Cerebellar cortex (tissue), 1 donor: ENCODE measurements around the gene PBX1.

Experiments used
- DNase-seq: peaks from one replicate; pipeline ENCODE4 v3.0.0-alpha.2; 2015; ENCODE audit warnings: low spot score

PBX1 gene

DNA sequence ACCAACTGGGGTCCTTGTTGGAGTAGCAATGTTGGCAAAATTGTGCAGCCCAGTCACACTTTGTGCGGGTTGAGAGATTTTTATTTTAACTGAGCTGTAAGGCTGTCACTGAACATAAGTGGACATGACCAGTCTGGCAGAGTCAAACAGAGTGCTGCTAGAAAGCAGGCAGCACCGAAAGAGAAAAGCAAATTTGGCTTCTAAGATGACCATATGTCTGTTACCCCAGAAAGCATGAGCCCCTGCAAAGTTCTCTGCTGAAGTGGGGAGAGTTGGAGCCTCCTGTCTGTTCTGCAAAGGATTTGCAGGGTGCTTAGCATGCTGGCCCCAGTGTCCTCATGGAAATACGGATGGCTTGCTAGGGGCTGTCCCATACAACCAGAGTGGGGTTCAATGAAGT lies 220.4 kb downstream of the PBX1 start:
- peak; percentile 34 for DNase-seq

DNA sequence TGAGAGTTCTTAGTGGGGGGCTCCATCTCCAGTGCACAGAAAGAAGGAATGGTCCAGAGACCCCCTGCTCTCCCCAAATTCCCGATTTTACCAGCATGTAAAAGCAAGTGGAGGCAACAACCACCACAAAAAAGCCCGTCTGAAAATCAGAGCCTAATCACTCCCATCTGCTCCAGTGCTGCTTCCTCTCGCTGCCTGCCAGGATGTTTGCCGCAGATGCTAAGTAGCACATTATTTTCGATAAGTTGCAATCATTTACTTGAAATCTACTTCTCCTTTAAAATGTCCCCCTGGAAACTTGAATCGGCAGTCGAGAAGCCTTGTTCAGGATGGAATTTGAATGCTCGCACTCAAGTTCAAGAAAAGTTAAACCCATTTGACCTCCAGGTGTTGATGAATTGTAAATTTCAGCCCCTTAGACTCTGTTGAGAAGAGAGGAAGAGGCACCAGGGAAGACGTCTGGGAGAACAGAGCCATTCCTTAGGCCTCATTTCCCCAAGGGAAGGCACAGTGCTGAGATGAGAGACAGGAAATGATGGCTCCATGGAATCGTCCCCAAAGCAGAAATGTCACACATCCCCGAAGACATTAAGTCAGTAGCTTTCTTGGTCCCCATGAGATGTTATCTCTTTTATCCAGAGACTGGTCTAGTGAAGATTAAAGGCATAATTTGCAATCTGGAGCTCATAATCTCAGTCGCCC lies 221.3 kb downstream of the PBX1 start:
- no peak for DNase-seq

DNA sequence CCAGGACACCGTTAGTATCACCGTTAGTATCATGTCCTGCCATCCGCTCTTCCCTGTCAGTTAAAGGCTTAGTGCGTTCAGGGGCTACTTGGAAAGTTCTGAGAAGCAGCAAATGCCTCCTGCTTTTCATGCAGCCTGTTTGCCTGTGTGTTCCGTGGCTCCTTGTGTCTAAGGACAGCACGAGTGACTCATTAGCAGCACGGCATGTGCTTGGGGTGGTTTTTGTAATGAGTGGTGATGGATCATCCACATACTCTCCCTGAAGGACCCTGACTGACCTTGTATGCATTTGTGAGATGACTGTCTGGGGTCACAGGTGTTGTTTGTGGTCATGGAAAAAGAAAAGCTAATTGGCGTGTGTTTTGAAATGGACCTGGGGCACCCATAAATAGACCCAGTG lies 221.9 kb downstream of the PBX1 start:
- DNase-seq, result no peak

DNA sequence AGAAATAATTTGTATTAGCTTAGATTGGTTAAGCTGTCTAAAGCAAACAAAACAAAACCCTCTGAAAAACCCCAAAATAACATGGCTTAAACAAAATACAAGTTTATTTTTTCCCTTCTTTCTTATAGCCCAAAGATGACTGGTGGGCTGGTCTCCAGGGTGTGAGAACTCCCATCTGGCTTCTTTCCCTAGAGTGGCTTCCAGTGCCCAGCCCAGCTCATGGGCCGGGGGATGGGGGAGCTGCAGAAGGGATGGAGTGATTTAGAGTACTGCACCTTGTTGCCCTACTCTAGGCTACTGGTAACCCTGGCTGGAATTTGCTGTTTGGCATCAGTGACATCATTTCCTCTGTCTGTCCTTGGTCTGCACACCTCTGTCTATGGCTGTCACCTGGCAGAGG lies 223.0 kb downstream of the PBX1 start:
- DNase-seq, result no peak

DNA sequence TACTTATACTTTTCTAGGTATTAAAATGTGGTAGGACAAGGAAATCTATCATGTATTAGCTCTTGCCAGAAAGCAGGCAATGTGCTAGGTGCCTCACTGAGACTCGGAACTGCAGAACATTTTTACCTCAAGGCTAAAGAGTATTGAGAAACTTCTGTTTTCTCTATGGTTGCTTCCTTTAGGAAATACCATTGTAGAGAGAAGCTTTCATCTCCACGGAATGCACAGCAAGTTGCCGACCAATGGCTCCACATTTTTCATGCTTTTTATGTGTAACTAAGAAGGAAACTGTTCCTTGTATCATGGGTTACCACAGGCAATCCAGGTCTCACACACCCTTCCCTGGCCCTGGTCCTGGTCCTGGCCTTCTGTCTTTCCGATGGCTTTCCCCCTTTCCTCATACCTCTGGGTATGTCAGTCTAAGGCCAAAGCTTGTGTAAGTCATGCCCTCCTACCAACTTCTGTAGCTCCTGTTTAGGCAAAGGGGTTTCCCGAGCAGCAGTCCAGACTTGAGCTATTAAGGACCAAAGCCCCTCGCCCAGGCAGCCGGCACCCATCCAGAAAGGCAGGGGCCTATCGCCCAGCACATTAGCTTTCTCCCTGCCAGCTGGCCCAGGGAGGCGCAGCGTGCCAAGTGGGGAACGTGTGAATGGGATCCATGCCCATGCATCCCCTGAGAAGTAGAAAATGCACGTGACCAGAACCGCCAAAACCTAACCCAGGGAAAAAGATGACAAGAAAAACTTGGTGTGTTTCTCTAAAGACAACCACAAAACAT lies 225.0 kb downstream of the PBX1 start:
- DNase-seq, result no peak

DNA sequence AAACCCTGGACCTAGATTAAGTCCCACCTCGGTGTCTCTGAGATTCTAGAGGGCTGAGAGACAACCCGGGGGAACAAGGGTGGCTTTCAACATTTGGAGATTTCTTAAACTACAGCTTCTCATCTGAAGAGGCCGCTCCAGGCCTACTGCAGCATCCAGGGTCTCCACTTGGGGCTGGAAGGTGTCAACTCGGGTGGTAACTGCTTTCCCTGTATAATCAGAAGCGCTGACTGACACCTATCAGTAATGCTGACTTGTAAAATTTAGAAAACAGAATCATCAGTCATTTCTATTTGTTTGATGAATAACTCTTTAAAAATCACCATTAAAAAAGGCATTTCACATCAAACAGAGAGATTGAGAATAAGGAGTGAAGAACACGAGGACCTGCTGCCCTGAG lies 226.0 kb downstream of the PBX1 start:
- DNase-seq, result no peak

DNA sequence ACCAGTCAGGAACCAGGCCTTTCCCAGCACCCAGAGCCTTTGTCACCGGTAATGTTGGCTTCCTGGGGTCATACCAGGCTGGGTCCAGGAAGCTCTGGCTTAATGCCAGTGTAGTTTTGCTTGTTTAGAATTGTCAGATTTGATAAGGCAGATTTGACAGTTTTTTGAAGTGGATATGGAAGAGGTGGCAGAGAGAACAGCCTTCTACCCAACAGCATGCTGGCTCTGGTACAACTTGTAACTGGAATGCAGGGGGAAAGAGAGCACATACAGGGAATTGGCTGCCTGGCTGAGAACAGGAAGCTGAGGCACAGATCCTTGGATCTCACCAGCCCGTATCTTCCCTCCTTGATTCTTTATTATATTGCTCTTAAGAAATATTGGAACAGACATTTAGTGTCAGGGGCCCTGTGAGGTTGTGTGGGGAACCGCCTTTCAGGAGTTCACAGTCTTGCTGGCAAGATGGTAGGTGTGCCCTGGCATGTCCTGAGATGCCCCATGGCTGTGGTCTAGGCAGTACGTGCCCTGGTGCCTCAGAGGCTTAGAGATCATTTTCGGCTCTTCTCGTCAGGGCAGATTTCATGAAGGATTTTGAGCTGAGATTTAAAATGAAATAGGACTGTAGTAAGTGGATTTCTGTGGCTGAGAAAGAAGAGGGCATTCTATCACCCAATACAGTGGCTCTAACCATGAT lies 227.0 kb downstream of the PBX1 start:
- DNase-seq, result peak; percentile 63

DNA sequence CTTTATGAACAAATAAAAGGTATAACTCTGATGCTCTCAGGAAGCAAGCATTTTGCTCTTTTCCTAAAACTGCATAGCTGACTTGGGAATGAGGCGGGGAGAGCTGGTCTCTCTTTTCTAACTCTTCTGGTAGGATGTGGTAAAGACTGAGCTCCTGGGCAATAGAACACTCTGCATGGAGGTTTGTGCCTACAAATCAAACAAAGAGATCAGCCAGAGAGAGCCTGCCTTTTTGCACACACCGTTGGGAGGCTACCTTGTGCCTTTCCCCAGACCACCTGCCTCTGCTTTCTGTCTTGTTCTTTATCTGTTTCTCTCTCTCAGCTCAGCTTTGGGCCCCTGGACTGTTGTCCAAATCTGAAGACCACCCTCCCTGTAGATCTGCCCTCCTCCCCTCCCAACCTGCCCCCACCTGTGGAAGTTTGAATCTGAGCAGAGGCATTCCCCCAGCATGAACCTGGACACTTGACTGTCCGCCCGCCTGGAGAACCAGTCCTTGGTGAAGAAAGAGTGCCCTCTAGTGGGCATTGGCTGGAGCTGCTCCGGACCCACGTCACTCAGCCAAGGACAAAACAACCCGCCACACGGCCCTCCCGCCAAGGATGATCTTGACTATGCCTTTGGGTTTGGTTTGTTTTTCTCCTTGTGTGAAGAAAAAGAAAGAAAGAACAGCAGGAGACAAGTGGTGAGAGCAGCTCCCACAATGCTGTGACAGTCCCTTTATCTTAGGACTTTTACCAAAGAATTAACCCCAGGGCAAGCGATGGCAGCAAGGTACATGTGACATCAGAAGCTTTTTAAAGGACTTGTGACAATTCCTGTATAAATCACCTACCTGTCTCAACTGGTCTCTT lies 228.2 kb downstream of the PBX1 start:
- peak; percentile 87 for DNase-seq

DNA sequence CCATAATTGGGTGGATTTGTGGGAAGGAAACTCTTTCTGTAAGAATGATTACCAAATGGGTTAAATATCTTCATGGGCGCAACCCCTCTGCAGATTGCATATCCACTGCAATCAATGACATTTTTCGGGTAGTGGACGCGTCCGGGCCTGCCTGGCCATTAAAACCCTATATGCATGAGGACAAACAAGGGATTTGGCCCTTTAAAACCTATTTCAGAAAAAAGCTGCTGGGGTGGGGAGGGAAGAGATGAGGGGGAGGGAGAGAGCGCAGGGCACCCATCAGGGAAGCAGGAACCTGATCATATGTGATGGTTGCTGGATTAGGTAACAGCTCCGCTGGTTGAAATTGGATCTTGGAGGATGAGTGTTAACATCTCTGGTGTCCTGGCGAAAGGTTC lies 228.8 kb downstream of the PBX1 start:
- DNase-seq, result no peak

DNA sequence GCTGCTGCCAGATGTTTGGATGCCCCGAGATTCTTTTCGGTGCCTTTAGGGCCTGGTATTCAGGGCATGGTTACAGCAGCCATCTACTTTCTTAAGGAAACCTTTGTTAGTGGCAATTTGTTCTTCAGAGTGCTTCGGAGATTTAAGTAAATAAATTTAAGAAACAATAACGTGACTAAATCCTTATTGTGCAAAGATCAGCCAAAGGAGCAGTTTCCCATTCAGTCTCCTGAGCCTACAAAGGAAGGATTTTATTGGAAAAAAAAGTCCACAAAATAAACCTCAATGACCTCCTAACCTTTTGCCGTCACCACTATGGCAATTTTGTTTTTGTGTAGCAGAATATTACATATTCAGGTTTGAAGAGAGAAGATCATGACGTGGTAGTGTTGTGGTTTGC lies 231.1 kb downstream of the PBX1 start:
- no peak for DNase-seq

DNA sequence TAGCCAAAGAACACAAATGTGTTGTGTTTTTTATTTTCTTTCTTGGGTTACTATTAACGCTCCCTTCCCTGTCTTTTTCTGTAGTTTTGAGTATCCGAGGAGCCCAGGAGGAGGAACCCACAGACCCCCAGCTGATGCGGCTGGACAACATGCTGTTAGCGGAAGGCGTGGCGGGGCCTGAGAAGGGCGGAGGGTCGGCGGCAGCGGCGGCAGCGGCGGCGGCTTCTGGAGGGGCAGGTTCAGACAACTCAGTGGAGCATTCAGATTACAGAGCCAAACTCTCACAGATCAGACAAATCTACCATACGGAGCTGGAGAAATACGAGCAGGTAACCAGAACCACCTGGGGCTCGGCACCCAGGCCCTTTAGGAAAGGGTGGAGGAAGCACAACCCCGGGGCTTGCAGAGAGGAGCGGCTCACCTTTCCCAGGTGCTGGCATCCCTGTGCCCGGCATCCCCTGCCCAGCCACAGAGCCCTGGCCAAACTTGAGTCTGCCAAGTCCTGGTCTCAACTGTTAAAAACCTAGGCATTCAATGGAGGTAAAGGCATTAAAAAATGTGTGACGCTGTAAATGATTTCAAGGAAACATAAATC lies 233.5 kb downstream of the PBX1 start:
- no peak for DNase-seq

DNA sequence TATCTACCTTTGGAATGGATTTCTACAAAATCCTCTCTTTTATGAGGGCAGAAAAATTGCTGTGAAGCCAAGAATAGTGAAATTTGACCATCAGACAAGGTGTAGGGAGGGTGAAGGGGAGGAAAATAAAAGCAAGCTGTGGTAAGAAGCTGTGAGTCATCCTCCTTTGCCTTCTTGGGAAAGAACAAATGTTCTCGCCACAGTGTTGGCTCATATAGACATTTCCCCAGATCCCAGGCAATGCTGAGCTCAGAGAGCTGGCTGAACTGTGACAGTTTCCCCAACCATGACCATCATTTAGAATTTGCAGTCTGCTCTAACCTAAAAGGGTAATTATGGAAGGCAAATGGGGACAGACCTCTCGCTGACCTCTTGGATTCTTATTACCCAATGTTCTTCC lies 235.4 kb downstream of the PBX1 start:
- peak; percentile 34 for DNase-seq

DNA sequence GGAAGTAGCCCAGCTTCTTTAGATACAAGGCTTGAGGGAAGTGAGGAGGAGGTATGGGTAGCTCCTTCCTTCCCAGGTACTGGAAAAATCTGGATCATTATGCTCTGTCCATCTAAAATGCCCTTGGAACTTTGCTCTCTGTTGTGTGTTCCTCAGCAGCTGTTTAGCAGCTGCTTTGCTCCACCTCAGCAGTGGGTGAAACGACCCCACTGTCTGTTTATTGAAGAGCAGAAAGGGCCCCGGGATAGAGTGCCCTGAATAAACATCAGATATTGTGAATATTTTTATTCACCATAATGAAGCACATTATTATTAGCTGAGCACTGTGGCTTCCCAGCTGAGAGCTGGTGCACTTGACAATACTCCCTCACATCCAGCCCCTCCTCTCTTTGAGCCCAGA lies 237.9 kb downstream of the PBX1 start:
- no peak for DNase-seq

DNA sequence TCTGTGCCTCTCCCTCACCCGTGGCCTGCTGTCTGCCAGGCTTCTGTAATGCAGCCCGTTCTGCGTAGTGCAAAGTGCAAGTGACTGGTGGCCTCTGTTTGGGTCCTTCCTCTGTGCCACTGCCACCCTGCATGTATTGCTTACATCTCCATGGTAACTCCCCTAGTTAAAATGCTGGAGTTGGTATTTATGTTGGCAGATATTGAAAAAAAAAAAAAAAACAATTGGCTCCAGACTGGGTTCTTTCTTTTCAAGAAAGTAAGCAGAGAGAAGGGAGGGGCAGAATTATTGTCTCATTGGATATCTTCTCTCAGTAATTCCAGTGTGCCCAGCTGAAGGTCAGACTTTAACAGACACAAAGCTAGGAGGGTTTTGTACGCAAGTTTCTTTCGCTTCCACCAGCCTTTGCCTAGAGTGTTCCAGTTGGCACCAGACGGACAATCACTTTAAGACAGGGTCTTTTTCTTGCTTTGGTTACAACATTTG lies 242.3 kb downstream of the PBX1 start:
- no peak for DNase-seq

DNA sequence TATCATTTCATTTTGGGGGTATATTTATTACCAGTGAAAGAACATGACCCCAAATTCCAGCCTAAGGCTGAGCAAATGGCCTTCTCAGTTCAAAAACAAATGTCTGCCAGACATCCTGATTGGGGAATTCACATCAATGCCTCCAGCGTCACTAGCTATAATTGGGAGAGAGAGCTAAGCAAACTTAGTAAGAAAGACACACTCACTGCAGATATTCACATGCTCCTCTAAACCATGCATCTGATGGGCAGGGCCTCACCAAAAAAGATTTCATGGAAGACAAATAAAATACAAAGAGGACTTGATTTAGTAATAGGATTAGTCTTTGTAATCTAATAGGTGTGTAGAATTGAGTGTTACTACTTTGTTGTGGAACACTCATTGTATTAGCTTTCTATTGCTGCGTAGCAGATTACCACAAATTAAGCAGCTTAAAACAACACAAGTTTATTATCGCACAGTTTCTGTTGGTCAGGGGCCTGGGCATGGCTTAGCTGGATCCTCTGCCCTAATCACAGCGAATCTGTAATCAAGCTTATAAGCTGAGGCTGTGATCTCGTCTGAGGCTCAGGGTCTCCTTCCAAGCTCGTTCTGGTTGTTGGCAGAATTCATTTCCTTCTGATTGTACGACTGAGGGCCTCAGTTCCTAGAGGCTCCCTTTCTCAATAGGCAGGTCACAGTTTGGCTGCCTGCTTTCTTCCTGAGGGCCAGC lies 243.0 kb downstream of the PBX1 start:
- DNase-seq, result no peak

DNA sequence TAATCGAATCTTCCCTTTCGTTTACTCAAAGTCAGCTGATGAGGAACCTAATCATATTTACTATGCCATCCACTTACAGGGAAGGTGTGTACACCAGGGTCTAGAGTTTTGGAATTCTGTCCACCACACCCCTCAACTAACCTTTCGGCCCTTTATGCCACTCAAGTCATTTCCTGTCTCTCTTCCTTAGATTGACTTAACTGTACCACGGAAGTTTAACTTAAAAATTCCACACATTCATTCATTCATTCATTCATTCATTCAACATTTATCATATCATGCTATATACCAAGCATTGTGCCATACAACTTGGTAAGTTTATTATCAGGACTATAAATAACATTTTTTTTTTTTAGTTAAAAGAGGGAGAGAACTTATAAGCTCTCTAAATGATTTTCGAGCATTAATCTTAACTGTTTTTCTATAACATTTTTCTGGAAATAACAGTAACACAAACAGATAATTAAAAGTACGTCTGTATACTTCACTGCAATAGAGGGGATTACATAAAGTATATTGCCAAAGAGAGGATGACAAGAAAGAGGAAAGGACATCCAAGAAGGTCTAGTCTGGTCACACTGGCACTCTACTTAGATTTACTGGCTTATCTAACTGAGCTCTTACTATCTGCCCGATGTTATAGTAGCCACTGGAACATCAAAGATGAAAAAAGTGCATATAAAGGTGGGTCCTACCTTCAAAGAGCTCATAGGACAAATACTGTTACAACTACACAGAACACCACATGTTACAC lies 243.7 kb downstream of the PBX1 start:
- no peak for DNase-seq

DNA sequence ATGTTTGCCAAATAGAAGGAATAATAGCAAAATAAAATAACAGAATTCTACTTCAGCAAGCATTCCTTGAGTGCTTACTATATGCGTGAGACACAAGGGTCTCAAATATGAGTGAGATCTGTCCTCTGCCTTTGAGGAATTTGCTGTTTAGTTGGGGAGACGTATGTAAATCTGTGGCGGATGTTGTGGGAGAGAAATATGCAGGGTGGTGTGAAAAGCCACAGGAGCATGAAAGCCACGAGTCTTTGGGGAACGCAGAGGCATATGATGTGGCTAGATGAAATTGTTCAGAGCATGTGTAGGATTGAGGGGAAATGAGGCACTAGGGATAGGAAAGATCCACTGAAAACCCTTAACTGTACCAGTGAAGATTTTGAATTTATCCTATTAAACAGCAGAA lies 244.4 kb downstream of the PBX1 start:
- no peak for DNase-seq

DNA sequence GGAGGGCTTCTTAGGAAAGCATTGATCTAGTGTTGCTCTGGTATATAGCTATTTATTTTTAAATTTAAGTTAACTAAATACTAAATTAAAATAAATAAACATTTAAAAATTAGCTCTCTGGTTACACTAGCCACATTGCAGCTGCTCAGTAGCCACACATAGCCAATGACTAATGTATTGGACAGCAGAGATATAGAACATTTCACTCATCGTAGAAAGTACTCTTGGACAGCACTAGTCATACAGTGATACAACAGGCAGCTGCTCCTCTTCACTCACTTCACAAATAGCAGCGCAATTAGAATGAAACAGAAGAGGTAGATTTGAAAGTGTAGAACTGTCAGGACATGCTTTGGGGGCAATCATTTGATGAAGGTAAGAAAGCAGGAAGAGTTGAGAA lies 245.4 kb downstream of the PBX1 start:
- no peak for DNase-seq

DNA sequence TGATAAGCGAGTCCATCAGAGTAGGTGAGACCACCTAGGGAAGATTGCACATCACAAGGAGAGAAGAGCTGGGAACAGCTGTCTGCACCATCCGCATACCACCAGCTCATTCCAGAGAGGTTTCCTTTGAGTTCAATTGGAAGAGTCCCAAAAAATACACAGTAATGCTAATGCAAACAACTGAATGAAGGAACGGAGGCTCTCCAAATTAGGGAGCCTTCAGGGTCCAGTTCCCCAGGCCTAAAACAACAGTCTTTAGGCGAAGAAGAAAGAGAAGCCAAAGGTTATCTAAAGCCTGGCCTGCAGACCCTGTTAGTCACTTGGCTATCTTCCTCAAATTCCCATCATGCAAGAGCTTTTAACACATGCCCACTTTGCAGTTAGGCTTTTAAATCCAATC lies 246.4 kb downstream of the PBX1 start:
- no peak for DNase-seq

DNA sequence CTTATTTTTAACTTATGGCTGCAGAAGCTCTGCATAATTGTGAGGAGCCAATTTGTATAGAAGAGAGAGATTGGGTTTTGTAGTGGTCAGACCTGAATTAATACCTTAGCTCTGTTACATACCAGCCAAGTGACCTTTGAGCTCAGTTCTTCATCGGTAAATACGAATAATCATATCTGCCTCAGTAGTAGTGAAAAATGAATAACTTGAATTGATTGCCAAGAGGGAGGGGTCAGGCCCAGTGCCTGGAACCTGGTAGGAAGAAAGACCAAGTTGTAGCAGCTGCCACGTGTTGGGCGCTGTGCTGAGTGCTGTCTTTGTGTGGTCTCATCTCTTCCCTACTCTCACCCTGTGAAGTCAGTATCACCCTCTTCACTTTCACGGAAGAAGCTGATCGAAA lies 247.5 kb downstream of the PBX1 start:
- no peak for DNase-seq
